GM18951 (cell line): ENCODE data around the gene GDI2.
"Not testable (repeated sequence)": the region's sequence is repeated elsewhere in the genome, so short reads cannot be mapped to it uniquely, and the experiment has no call there.

ENCODE experiments used
- POLR2A ChIP-seq: IDR thresholded peaks from 4 replicates; pipeline ENCODE4 v1.6.1; 2011; ENCODE audit warnings: mild to moderate bottlenecking; ENCODE audit not compliant: insufficient read length, insufficient read depth; ENCODE audit errors: extremely low read depth
- in situ Hi-C: fragments of 300-500 bp; cut with MboI; formaldehyde crosslinking; loops from one replicate; pipeline ENCODE4 v1.12.0; 2022; ENCODE audit warnings: low sequenced_read_pairs, mixed read lengths, inconsistent platforms; ENCODE audit not compliant: unreplicated experiment

The GDI2 gene

DNA sequence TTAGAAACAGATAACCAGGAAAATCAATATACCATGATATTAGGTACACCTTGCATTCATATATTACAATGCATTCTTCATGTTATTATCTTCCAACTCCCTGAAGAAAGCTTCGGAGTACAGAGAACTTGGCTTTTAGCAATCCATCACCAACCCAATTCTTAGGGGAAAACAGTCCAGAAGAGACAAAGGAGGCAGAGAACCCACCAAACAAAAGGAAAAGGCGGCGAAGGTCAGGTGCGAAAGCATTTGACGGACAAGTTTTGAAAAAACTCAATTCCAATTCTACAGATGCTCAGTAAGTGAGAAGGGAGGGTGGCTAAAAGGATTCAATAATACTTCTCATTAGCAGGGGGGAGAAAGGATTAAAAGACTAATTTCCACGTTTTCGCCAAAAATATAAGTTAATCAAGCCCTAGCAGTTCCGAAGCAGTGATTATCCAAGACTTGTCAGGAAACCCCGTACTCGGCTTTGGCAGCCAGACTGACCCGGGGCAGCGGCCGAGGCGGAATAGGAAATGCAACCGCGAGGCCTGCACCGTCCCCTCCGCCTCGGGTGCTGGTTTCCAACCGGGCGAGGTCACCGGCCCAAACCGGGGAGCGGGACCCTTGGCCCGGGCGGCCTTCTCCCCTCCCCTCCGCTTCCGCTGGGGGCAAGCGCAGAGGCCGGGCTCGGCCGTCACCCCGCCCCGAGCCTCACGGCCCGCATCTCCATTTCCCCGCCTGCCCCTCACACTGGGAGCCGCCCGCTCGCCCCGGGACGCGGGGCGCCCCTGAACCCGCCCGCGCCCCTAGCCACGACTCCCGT is 747 bp downstream of the GDI2 start:
- TF ChIP-seq POLR2A, result no peak
- in situ Hi-C loops, result no loop called here

GRCh38 chr10:5811387-5811821 is 1.8 kb downstream of the GDI2 start:
- in situ Hi-C loops, result no loop called here
- TF ChIP-seq POLR2A, result no peak

GRCh38 chr10:5810225-5810624 is 3.0 kb downstream of the GDI2 start:
- in situ Hi-C loops, result no loop called here
- TF ChIP-seq POLR2A, result no peak

GRCh38 chr10:5809527-5810154 is 3.6 kb downstream of the GDI2 start:
- in situ Hi-C loops, result no loop called here
- TF ChIP-seq POLR2A, result no peak

DNA sequence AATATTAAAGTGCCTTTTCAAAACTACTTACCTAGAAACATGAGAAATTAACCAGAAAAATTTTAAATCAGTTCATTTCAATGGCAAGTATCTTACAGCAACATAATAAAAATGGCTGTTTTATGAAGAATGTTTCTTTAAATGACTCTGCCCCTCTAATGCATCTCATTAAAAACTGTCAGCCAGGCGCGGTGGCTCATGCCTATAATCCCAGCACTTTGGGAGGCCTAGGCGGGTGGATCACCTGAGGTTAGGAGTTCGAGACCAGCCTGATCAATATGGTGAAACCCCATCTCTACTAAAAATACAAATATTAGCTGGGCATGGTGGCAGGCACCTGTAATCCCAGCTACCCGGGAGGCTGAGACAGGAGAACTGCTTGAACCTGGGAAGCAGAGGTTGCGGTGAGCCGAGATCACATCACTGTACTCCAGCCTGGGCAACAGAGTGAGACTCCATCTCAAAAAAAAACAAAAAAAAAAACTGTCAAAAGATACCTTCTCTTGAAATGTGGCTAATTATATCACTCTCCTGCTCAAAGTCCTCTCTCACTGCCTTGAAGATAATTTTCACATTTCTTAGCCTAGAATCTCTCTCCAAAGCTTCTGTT is 4.3 kb downstream of the GDI2 start:
- in situ Hi-C loops, result not testable (repeated sequence)

DNA sequence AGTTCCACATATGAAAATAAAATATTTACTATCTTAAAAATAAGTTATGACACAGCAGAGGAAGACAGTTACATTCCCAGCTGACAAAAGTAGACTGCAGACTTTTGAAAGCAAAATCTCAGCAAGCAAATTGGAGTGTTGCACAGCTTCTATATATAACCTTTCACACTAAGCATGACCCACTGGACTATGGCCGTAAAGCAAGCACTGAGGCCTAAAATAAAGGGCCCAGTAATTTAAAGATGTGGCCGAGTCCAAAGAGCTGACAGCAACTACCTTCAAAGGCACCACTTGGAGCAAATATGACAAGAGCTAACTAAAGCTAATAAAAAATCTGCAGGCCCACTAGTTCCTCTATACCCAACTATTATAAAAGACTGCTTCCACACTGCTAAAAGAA is 6.5 kb downstream of the GDI2 start:
- TF ChIP-seq POLR2A, result no peak
- in situ Hi-C loops, result no loop called here

GRCh38 chr10:5805711-5806110 is 7.5 kb downstream of the GDI2 start:
- no peak for TF ChIP-seq POLR2A
- in situ Hi-C loops, result no loop called here

- in situ Hi-C loops, result no loop called here
- no peak for TF ChIP-seq POLR2A
Observed at GRCh38 chr10:5805260-5805659, 8.0 kb downstream of the GDI2 start.

GRCh38 chr10:5804386-5804785 is 8.8 kb downstream of the GDI2 start:
- in situ Hi-C loops, result no loop called here
- no peak for TF ChIP-seq POLR2A

- in situ Hi-C loops, result no loop called here
- TF ChIP-seq POLR2A, result no peak
Observed at GRCh38 chr10:5800782-5801181, 12.5 kb downstream of the GDI2 start.

GRCh38 chr10:5794236-5794635 is 19.0 kb downstream of the GDI2 start:
- TF ChIP-seq POLR2A, result no peak
- in situ Hi-C loops, result no loop called here

DNA sequence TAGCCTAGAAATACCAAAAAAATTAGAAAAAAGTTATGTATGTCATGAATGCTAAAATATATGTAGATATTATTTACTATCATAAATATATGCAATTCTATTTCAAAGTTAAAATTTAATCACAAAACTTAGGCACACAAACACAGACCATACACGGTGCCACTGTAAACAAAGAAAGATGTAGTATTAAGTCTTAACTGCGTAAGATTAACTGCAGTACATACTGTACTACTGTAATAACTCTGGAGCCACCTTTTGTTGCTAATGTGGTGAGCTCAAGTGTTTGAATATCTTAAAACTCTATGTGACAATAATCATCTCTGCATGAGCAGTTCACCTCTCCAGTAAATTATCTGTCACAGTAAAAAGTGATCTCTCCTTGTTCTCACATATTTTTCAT is 23.6 kb downstream of the GDI2 start:
- in situ Hi-C loops, result no loop called here
- no peak for TF ChIP-seq POLR2A

DNA sequence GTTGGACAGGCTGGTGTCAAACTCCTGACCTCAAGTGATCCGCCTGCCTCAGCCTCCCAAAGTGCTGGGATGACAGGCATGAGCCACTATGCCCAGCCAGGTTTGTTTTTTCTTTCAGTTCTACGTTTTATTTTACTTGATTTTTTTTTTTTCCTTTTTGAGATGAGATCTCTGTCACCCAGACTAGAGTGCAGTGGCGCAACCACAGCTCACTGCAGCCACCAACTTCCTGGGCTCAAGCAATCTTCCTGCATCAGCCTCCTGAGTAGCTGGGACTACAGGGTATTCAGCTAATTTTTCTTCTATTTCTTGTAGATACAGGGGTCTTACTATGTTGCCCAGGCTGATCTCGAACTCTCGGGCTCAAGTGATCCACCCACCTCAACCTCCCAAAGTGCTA is 24.3 kb downstream of the GDI2 start:
- in situ Hi-C loops, result no loop called here
- no peak for TF ChIP-seq POLR2A

GRCh38 chr10:5783300-5783699 is 29.9 kb downstream of the GDI2 start:
- TF ChIP-seq POLR2A, result no peak
- in situ Hi-C loops, result no loop called here
